GM21529 (cell line): Measurements from ENCODE around the gene WNT5B.

Experiments used
- ATAC-seq: cut with Tn5 transposase; IDR thresholded peaks from one replicate; pipeline ENCODE4 v1.9.1; 2021; ENCODE audit not compliant: unreplicated experiment

WNT5B gene

DNA sequence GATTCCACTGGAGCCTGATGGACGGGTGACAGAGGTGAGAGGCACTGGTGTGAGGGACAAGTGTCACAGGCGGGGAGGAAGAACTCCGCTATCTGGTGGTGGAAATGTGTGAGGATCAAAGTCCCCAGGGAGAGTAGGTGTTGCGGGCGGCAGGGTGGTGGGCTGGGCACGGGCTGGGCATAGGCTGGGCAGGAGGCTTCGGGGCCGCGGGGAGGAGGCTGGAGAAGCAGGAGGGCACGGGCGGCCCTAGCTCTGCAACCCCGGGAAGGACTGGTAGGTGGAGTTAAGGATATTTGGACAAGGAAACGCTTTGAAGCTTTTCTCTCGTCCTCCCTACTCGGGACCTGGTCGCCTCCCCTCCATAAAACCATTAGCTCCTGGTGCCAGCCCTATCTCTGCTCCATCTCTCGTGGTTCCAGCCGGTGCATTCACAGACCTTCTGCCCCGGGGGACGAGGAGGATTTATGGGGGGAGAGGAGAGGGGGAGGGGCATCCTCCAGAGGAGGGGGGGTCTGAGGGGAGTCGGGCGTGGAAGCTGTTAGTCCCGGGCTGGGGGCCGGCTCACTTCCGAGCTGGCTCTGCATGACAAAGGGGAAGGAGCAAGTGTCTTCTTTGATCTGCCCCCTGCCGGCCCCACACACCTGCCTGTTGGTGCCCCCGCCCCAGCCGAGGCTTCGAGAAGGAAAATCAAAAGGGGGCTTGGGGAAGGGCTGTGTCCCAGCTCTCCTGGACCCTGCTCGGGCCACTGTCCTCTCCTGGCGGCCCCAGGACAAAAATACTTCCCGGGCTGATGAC, 504 bp downstream of the WNT5B start:
- no peak for ATAC-seq

DNA sequence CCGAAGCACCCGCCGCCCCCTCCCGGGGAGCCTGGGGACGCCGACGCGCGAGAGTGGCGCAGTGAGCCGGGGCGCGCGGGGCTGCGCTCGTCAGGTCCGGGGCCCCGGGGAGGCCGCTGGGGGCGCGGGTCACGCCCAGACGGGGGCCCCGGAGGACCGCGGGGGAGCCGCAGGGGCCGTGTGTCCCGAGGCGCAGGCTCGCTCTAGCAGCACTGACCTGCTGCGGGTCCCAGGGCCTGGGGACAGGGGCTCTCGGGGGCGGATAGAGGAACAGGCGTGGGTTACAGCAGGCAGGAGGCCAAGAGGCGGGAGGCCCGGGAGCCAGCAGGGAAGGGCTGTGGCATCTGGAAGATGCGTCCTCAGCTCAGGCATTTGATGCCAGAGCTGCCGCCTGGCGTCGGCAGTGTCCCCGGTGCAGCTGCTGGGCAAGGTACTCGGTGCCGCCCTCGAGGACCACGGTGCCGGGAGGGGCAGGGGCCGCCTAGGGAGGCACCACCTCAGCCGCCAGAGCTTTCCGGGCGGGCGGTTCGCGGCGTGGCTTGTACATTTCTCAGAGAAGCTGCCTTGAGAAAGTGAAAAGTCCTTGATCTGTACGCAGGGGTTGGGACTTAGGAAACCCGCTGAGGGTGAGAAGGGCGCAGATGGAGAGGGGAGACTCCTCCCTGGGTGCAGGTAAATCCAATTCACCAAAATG, 1.2 kb downstream of the WNT5B start:
- no peak for ATAC-seq

DNA sequence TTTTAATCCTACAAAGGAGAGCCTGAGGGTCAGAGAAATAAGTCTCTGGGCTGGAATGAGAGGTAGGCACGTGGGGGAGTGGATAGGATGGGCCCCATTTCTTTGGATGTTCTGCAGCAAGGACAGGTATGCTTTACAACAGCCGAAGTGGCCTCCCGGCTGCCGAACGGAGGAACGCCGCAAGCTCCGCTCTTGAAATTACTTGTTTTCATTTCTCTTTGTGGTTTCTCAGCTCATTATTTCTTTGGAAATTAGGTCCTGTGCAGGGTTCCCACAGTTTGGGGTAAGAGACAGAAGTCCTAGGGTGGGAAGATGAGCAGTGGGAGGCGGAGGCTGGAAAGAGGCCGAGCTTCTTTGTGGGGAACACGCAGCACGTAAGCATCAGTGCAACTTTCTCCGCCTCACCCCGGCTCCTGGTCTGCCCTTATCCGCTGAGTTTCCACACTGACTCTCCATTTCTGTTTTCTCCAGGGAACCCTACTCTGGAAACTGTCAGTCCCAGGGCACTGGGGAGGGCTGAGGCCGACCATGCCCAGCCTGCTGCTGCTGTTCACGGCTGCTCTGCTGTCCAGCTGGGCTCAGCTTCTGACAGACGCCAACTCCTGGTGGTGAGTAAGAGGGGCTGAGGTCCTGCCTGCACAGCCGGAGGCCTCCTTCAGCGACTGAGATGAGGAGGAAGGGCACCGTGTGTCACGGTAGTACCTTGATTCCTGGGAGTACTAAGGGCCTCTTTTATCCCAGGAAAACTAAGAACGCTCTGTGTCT, 2.0 kb downstream of the WNT5B start:
- ATAC-seq = no peak

DNA sequence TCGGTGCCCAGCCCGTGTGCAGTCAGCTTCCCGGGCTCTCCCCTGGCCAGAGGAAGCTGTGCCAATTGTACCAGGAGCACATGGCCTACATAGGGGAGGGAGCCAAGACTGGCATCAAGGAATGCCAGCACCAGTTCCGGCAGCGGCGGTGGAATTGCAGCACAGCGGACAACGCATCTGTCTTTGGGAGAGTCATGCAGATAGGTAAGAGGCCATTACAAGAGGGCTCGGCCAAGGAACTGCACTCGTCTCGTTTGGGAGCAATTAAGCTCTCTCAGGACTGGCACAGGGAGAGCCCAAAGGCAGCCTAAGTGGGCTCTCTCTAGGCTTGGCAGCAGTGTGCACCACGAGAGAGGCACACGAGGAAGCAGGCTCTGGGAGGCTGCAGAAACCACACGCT, 3.7 kb downstream of the WNT5B start:
- ATAC-seq = no peak

DNA sequence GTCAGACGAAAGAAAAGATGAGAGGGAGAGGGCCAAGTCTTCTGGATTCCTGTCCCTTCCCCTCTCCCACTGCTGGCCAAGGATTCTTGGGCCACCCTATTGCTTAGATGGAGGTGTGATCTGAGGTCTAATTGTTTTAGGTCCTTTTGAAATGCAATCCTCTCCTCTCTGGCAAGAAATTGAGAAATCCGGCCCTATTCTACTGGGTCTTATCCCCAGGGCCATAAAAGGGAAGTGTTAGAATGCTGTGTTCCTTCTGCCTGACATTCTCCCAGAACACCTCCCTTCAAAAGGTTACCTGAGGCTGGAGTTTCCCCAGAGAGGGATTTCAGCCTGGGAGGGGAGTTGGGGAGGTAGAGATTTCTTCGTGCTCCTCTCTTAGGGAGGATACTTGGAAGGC, 4.4 kb downstream of the WNT5B start:
- ATAC-seq = no peak

DNA sequence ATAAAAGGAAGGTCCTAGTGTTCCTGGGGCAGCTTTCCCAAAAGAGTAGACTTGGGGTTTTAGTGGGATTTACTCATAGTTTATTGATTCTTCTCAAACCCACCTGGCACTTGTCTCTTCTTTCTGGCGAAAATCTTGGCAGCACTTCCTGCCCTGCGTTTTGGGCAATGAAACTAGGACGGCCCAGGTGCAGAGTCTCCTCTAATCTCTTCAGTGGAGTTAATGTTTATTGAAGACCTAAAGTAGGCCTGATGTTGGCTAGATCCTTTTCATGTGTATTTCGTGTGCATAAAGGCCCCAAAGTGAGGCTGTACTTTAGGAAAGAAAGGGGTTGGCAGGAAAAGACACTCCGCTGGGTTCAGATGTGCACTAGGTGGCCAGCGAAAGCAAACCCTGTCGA, 5.1 kb downstream of the WNT5B start:
- ATAC-seq = no peak

DNA sequence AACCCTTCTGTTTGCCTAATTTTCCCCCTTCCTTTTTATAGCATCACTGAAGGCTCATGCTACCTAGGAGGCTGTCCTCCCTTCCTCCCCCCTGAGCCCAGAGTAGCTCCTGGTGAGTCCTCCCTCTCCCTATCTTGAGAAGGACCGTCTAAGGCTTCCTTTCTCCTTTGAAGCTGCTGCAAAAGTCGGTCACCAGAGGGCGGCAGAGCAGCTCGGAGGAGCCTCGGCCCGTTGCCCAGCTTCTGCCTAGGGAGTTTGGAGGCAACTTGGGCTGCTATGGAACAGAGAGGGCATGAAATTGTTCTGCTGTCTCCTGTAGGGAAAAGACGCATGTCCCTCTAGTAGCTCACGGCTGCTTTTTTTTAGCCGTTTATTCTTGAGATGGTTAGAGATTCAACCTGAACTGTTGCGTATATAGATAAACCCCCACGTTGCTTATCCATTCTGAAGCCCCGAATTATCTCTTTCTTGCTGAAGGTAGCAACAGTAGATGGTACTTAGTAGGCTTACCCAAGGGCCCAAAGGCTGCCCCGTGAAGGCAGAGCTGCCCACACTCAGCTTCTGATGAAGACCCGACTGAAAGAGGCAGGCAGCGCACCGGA, 5.7 kb downstream of the WNT5B start:
- ATAC-seq = no peak

DNA sequence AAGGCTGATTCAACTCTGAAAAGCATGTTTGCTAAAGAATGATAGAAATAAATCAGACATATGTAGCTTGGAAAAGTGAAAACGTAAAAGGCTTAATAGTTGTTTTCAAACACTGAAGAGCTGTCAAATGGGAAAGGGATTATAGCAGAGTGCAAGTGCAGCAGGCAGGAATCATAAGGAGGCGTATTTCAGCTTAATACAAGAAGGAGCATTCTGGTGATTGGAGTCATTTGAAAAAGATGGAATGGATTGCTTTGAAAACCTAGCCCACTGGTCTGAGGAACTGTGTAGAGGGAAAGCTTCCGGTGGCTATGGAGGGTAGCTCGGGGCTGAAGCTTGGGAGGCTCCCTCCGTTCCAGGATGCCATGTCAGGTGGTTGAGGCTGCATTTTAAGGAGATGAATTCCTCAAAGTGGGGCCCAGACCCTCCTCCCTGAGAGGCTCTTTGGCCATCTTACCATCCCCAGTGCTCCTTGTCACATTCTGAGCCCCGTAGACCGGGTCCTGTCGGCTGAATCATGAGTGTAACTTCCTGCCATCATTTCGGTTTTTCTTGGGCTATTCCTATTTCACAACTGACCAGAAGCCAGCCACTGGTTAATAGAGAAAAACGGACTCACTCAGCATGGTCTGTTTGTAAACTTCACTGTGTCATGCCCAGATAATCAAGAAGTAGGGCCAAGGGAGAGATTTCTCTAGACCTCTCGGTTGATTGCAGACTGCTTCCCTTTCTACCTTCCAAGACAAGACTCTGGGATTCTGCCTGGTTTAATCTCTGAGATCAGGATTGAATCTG, 6.5 kb downstream of the WNT5B start:
- no peak for ATAC-seq

DNA sequence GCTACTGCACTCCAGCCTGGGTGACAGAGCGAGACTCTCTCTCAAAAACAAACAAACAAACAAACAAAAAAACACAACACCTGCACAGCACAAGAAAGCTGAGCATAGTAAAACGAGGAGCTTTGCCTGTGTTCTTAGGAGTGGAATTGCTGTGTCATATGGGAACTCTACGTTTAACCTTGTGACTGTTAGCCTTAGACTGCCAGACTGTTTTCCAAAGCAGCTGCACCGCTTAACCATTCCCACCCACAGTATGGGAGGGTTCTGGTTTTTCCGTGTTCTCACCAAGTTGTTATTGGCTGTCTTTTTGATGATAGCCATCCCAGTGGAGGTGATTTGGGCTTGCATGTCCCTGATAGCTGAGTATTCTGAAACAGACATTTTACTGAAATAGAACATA, 9.2 kb downstream of the WNT5B start:
- ATAC-seq = no peak

DNA sequence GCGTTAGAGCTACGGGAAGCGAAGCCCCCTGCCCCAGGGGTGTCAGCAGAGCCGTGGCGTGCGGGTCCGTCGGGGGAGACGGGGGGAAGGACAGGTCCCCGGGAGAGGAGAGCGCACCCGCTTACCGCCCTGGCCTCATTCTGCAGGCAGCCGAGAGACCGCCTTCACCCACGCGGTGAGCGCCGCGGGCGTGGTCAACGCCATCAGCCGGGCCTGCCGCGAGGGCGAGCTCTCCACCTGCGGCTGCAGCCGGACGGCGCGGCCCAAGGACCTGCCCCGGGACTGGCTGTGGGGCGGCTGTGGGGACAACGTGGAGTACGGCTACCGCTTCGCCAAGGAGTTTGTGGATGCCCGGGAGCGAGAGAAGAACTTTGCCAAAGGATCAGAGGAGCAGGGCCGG, 10.5 kb downstream of the WNT5B start:
- no peak for ATAC-seq

DNA sequence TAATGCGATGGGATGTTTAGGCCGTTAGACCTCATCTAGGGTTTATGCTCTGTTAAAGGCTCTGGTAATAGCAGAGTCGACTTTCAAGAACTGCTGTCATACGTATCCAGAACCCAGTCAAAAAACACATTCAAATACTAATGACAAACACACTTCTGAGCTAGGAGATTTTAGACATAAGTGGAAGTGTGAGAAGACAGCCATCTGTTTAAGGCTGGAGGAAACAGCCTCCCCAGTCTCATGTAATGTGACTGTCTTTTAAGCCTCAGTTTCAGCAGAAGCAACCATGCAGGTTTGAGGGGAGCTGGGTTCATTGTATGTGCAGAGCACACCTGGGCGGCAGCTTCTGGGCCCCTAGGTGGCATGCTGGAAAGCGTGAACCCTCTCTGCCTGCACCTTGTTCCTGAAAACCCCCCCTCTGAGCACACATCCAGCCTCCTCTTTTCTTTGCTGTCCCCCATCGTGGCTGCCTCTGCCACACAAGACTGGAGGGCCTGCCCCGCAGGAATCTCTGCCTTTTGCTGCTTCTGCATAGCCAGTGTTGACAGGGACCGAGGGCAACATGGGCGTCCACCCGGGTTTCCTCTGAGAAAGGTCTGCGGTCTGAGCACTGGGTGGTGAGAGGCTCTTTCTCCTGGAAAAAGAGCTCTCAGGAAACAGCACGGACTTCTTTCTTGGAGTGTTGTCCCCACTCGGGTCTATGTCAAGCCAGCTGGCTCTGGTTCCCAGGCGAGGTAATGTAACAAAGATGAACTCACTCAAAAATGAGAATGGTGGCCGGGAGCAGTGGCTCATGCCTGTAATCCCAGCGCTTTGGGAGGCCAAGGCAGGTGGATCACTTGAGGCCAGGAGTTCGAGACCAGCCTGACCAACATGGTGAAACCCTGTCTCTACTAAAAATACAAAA, 11.6 kb downstream of the WNT5B start:
- ATAC-seq = no peak

DNA sequence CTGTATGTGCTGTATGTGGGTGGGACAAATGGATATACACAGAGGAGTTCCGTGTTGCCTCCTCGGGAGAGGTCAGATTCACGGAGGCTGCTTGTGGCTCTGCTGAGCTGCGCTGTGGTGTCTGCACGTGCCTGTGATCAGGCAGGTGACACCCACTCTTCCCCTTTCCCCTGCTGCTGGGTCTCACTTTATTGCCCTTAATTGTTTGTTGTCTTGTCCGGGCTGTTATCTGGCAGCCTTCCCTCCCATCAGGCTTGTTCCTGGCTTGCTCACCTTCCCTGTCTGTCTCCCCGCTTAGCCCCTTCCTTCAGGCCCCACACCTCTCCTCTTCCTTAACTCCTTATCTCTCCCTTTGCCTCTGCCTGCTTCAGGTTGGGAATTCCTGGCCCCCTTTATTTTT, 13.5 kb downstream of the WNT5B start:
- no peak for ATAC-seq

DNA sequence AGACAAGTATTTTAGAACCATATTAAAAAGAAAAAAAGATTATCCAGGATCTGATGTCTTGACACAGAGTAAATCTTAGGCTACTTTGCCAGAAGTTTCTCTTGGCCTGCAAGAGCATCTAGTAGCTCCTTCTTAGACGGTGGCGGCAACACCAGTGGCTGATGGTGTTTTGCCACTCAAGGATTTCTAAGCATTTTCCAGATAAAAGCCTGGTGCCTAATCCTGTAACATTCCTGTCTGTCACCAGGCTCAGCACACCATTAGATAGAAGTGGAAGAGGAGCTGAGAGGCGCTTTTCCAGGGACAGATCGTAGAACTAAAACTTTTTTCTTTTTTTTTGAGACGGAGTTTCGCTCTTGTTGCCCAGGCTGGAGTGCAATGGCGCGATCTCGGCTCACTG, 14.0 kb downstream of the WNT5B start:
- ATAC-seq = no peak

DNA sequence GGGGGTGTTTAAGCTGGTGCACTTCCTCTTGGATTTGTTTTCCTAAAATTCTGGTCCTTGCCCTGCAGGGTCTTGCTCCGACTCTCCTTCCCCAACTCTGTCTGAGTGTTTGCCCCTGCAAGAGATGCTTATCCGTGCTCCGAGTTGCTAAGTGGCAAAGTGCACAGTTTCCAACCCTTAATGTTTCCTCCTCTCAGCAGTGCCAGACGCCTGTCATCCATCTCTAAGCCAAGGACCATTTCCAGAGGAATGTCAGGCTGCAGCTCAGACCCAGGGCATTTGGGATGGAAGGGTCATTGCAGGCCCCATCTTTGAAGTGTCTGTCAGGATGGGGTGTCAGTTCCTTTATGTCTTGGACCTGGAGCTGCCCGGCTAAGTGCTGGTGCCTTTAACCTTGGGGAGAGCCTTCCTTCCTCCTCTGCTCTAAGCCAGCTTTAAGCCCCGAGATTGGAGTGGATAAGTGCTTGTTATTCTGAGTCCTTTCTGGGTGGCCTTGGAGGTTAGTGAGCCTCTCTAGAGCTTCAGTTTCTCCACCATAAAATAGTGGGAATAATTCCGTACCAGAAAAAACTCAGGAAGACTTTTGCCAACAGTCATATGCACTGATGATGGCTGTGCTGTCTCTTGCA, 15.0 kb downstream of the WNT5B start:
- ATAC-seq = no peak

DNA sequence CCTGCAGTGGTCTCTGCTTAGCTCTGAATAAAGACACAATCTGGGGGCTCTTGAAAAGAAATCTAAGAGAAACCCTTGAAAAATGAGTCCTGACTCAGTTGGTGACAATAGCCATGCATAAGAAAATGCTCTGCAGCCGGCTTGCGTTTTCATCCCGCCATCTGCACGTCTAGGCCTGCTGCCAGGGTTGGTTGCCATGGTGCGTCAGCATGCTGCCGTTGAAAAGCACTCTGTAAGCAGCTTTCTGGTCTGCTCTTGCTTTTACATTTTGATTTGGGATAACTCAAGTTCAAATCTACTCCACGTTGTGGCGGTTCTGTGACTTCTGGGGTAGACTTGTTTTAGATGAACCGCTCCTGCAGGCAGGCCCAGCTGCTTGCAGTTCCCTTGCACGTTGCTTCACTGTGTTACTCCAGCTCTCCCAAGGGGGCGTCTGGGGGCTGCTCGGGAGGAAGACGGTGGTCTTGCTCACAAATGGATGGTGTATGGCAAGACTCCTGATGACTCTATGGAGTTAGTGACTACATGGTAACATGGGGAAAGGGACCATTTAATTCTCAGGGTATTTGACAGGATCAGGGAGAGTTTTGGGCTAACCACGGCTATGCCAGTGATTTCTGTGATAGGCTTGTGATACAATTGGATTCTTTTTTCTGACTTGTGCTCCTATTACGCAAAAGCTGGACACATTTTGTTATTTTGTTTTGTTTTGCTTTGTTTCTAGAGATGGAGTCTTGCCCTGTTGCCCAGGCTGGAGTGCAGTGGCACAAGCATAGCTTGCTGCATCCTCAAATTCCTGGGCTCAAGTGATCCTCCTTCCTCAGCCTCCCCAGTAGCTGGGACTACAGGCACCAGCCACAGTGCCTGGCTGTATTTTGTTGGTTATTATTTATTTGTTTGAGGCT, 15.8 kb downstream of the WNT5B start:
- no peak for ATAC-seq

DNA sequence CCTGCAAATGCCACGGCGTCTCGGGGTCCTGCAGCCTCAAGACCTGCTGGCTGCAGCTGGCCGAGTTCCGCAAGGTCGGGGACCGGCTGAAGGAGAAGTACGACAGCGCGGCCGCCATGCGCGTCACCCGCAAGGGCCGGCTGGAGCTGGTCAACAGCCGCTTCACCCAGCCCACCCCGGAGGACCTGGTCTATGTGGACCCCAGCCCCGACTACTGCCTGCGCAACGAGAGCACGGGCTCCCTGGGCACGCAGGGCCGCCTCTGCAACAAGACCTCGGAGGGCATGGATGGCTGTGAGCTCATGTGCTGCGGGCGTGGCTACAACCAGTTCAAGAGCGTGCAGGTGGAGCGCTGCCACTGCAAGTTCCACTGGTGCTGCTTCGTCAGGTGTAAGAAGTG, 16.8 kb downstream of the WNT5B start:
- no peak for ATAC-seq

DNA sequence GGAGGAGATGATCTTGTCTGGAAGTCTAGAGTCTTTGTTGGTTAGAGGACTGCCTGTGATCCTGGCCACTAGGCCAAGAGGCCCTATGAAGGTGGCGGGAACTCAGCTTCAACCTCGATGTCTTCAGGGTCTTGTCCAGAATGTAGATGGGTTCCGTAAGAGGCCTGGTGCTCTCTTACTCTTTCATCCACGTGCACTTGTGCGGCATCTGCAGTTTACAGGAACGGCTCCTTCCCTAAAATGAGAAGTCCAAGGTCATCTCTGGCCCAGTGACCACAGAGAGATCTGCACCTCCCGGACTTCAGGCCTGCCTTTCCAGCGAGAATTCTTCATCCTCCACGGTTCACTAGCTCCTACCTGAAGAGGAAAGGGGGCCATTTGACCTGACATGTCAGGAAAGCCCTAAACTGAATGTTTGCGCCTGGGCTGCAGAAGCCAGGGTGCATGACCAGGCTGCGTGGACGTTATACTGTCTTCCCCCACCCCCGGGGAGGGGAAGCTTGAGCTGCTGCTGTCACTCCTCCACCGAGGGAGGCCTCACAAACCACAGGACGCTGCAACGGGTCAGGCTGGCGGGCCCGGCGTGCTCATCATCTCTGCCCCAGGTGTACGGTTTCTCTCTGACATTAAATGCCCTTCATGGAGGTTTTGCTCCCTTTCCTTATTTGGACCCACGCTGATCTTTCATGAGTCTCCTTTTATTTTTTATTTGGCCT, 17.7 kb downstream of the WNT5B start:
- no peak for ATAC-seq

DNA sequence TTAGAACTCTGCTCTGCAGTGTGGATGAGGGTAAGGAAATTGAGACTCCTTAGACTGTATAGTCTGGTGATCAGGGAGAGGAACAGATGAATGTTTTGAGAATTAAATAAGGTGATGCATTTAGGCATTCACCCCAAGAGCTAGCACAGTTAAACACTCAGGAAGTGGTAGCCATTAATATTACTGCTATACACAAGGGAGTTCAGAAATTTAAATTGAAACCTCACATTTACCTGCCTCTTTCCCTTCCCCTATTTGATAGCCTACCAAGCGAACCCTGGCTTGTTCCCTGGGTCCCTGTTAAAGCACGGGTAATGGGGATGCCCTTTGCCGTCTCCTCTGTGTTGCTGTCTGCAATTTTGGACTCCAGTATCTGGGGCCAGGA, 18.2 kb downstream of the WNT5B start:
- ATAC-seq = no peak
